ENCODE measurements around the gene PAQR4.

The PAQR4 gene

GRCh38 chr16:2983706-2984136 lies 14.6 kb downstream of the PAQR4 start (continued):
- TF ChIP-seq ZNF37A (tag by site-specific recombination; IDR thresholded peaks at IDR 0.05) (no peak), ZNF510 (tag by site-specific recombination; IDR thresholded peaks at IDR 0.05; ENCODE audit: insufficient replicate concordance) (no peak), ZNF639 (tag by site-specific recombination; IDR thresholded peaks at IDR 0.05) (no peak), ZNF423 (tag by site-specific recombination; IDR thresholded peaks at IDR 0.05) (no peak), ZNF548 (tag by site-specific recombination; IDR thresholded peaks at IDR 0.05) (no peak), ZNF654 (tag by site-specific recombination; IDR thresholded peaks at IDR 0.05; ENCODE audit: low read depth) (peak; percentile 46), ZNF2 (tag by site-specific recombination; IDR thresholded peaks at IDR 0.05) (peak; percentile 53), ZNF610 (tag by site-specific recombination; IDR thresholded peaks at IDR 0.05; ENCODE audit: borderline replicate concordance) (peak; percentile 64; the same call in 1 of the 2 replicates), KLF10 (tag by site-specific recombination; IDR thresholded peaks at IDR 0.05) (peak; percentile 35; the same call in 1 of the 2 replicates), ZNF148 (tag by site-specific recombination; IDR thresholded peaks at IDR 0.05; ENCODE audit: borderline replicate concordance) (no peak), KLF7 (tag by site-specific recombination; IDR thresholded peaks at IDR 0.05; ENCODE audit: borderline replicate concordance) (no peak), ZNF623 (tag by site-specific recombination; IDR thresholded peaks at IDR 0.05) (no peak), ZNF221 (tag by site-specific recombination; IDR thresholded peaks at IDR 0.05; ENCODE audit: borderline replicate concordance) (no peak), ZNF571 (tag by site-specific recombination; IDR thresholded peaks at IDR 0.05) (no peak), ZBTB17 (tag by site-specific recombination; IDR thresholded peaks at IDR 0.05) (peak; percentile 54), TRIM28 (IDR thresholded peaks at IDR 0.05; ENCODE audit: borderline replicate concordance, low read length) (no peak), ZNF701 (tag by site-specific recombination; IDR thresholded peaks at IDR 0.05) (no peak), ZNF514 (tag by site-specific recombination; IDR thresholded peaks at IDR 0.05) (no peak), ZNF140 (tag by site-specific recombination; IDR thresholded peaks at IDR 0.05) (no peak), ZBTB10 (tag by site-specific recombination; IDR thresholded peaks at IDR 0.05) (no peak), FEZF1 (tag by site-specific recombination; IDR thresholded peaks at IDR 0.05) (no peak), PBX3 (CRISPR knock-in tag; IDR thresholded peaks at IDR 0.05) (no peak), ZFP41 (tag by site-specific recombination; IDR thresholded peaks at IDR 0.05; ENCODE audit: borderline replicate concordance) (no peak), ZNF155 (tag by site-specific recombination; IDR thresholded peaks at IDR 0.05) (no peak), ZNF843 (tag by site-specific recombination; IDR thresholded peaks at IDR 0.05) (no peak), ZXDB (tag by site-specific recombination; IDR thresholded peaks at IDR 0.05) (no peak), ZBTB44 (tag by site-specific recombination; IDR thresholded peaks at IDR 0.05) (no peak), ZBTB6 (tag by site-specific recombination; IDR thresholded peaks at IDR 0.05) (no peak; the same call in 1 of the 2 replicates), PRDM1 (tag by site-specific recombination; IDR thresholded peaks at IDR 0.05) (peak; percentile 77), ZNF248 (tag by site-specific recombination; IDR thresholded peaks at IDR 0.05) (no peak), ZNF239 (tag by site-specific recombination; IDR thresholded peaks at IDR 0.05) (no peak), ZNF274 (IDR thresholded peaks at IDR 0.05; ENCODE audit: low read length) (no peak), ZNF274 (tag by site-specific recombination; IDR thresholded peaks at IDR 0.05; ENCODE audit: borderline replicate concordance) (no peak)

All from HEK293 (cell line).